ENCODE data around the gene GZF1. TPM values are rescaled to one million over a fixed set of nuclear protein-coding genes. Genes with fewer than 3 reads are reported as not detected.
A peak's percentile ranks its signal among the peaks of the same experiment; 100 is the strongest.

Gene GZF1
- total RNA-seq = 13.9 to 15.3 TPM (median 15.0 TPM) in 3 replicates

DNA sequence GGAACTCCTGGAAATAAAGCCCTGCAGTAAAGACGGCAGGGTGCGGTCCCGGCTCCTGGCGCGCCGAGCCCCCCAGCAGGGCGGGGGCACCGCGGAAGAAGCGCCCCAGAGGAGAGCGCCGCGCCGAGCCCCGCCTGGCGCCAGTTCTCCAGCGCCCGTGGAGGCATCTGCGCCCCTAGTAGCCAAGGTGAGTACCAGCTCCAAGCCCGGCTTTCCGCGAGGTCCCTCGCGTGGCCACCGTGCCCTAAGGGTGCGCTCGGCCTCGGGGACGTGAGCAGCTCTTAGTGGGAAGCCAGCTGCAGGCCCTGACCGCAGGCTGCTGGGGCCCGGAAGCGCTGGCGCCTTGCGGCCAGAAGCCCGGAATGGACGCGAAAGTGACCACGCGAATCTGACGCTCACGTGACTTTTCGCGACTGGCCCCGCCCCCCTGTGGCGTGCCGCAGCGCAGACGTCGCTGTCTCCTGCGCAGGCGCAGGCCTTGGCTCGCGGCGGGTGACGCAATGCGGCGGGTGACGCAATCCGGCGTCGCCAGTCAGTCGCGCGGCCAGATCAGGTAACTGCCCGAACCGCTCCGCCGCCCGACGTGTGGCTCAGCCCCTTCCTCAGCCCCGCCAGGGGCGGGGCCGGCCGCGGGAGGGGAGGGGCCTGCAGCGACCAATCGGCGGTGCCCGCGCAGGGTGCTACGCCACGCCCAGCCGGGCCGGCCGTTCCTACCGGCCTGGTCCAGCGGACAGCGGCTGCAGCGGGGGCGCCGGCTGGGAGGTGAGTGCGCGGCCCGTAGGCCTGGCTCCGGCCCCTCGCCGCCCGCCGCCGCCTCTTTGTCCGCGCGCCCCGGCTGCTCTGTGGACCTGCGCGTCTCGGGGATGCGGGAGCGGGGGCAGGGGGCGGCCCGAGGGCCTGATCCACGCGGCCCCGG lies at the start of gene GZF1:
Gene GZF1, plus strand, starts transcription at position 707 of the 916 bp plus-strand sequence. CDS start 2,202 bp downstream, outside the sequence.
- TF ChIP-seq CTCF (IDR thresholded peaks at IDR 0.05; ENCODE audit: unreplicated experiment) = no peak
- DNase-seq (ENCODE audit: low spot score in 2 of 2, unreplicated experiment in 2 of 2) = peak; percentile 98 to 100
- H3K27ac Mint-ChIP-seq = peak within 1 kb of the TSS; percentile 98
- peaks cover 57% of the 10 kb centered on the region for H3K4me1 Mint-ChIP-seq
- H3K4me3 Mint-ChIP-seq = peak within 1 kb of the TSS; percentile 96
- H3K36me3 Mint-ChIP-seq = peaks cover 11% of the 10 kb centered on the region
- no peaks in the 10 kb centered on the region for H3K27me3 Mint-ChIP-seq (ENCODE audit: low read depth)
- H3K9me3 Mint-ChIP-seq = no peaks in the 10 kb centered on the region

- DNase-seq (ENCODE audit: low spot score in 2 of 2, unreplicated experiment in 2 of 2) = no peak
- Mint-ChIP-seq H3K36me3 (no peaks in the 10 kb centered on the region), H3K4me3 (no peak overlapping the region), H3K4me1 (no peaks in the 10 kb centered on the region), H3K27me3 (ENCODE audit: low read depth) (peaks cover 7% of the 10 kb centered on the region), H3K27ac (no peak overlapping the region), H3K9me3 (no peaks in the 10 kb centered on the region)
- no peak for TF ChIP-seq CTCF (IDR thresholded peaks at IDR 0.05; ENCODE audit: unreplicated experiment)
These were observed 48.7 kb upstream of the GZF1 start for GRCh38 chr20:23313271-23313670.

DNA sequence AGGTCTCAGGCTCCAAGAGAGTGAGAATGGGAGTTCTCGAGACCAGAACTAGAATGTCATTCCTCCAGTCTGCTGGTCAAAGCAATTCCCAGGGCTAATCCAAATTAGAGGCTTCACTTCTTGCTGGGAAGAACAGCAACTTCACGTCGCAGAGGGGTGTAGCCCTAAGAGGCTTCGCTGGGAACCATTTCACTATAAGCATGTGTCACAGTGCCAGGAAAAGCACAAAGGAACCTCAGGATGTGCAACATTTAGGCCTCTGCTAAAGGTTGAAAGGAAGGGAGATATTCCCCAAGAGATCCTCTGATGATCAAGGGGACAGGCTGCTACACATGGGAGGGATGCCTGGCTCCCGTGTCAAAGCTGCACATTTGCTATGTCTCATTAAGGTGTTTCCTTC lies 47.3 kb upstream of the GZF1 start:
- no peak for TF ChIP-seq CTCF (IDR thresholded peaks at IDR 0.05; ENCODE audit: unreplicated experiment)
- DNase-seq (ENCODE audit: low spot score in 2 of 2, unreplicated experiment in 2 of 2) = no peak
- H3K27me3 Mint-ChIP-seq (ENCODE audit: low read depth) = peaks cover 7% of the 10 kb centered on the region
- no peaks in the 10 kb centered on the region for H3K4me1 Mint-ChIP-seq
- H3K27ac Mint-ChIP-seq = no peak overlapping the region
- no peaks in the 10 kb centered on the region for H3K36me3 Mint-ChIP-seq
- no peak overlapping the region for H3K4me3 Mint-ChIP-seq
- H3K9me3 Mint-ChIP-seq = no peaks in the 10 kb centered on the region

DNA sequence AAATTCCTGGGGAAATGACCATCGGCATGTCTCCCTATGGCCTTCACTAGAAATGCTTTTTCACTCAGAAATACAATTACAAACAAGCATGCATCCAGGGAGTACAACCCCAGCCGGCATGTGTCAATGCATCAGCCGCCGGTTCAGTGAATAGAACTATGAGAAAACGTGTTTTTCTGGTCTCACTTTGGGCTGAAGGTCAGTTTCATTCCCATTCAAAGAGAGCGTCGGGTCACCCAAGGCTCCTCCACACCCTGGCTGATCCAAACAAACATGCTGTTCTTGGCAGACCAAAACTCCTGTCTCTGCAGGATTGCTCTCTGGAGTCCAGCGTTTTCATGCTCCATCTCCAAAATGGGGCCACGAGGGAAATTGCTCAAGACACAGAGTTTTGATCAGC lies 46.9 kb upstream of the GZF1 start:
- H3K36me3 Mint-ChIP-seq = no peaks in the 10 kb centered on the region
- peaks cover 7% of the 10 kb centered on the region for H3K27me3 Mint-ChIP-seq (ENCODE audit: low read depth)
- no peak overlapping the region for H3K4me3 Mint-ChIP-seq
- TF ChIP-seq CTCF (IDR thresholded peaks at IDR 0.05; ENCODE audit: unreplicated experiment) = no peak
- no peak for DNase-seq (ENCODE audit: low spot score in 2 of 2, unreplicated experiment in 2 of 2)
- H3K9me3 Mint-ChIP-seq = no peaks in the 10 kb centered on the region
- no peak overlapping the region for H3K27ac Mint-ChIP-seq
- no peaks in the 10 kb centered on the region for H3K4me1 Mint-ChIP-seq

- TF ChIP-seq CTCF (IDR thresholded peaks at IDR 0.05; ENCODE audit: unreplicated experiment) = no peak
- Mint-ChIP-seq H3K9me3 (no peaks in the 10 kb centered on the region), H3K27ac (no peak overlapping the region), H3K4me3 (no peak overlapping the region), H3K27me3 (ENCODE audit: low read depth) (peaks cover 7% of the 10 kb centered on the region), H3K4me1 (no peaks in the 10 kb centered on the region), H3K36me3 (no peaks in the 10 kb centered on the region)
- no peak for DNase-seq (ENCODE audit: low spot score in 2 of 2, unreplicated experiment in 2 of 2)
These were observed 45.4 kb upstream of the GZF1 start for GRCh38 chr20:23316626-23317025.

All from mesothelial cell of epicardium (in vitro differentiated cells).